Astrocyte (in vitro differentiated cells and primary cell): ENCODE results near the gene MYOM3. TPM values are rescaled to one million over a fixed set of nuclear protein-coding genes. Genes with fewer than 3 reads are reported as not detected.
A peak's percentile ranks its signal among the peaks of the same experiment; 100 is the strongest.

Experiments
- DNase-seq: peaks from one replicate; pipeline ENCODE4 v3.0.0-alpha.2; 2010; ENCODE audit warnings: low read depth
- FAIRE-seq: peaks from 2 replicates; lab custom pipeline; 2011; peaks lifted over from hg19 to GRCh38; lab: Jason Lieb, UNC
- H2AFZ ChIP-seq: 2 replicates; pipeline ENCODE4 v1.6.0; 2012; ENCODE audit warnings: low read depth, low read length, inconsistent platforms
- H3K27ac ChIP-seq: 2 replicates; pipeline ENCODE4 v1.5.1; 2011; ENCODE audit warnings: low read depth, low read length, inconsistent platforms
- H3K27me3 ChIP-seq: 2 replicates; pipeline ENCODE4 v1.6.0; 2011; ENCODE audit warnings: low read length, inconsistent platforms; ENCODE audit not compliant: insufficient read depth
- H3K36me3 ChIP-seq: 2 replicates; pipeline ENCODE4 v1.5.1; 2011; ENCODE audit warnings: low read length, inconsistent platforms; ENCODE audit not compliant: insufficient read depth
- H3K4me1 ChIP-seq: 2 replicates; pipeline ENCODE4 v1.5.1; 2011; ENCODE audit warnings: low read length, inconsistent platforms; ENCODE audit not compliant: insufficient read depth
- H3K4me2 ChIP-seq: 2 replicates; pipeline ENCODE4 v1.6.0; 2012; ENCODE audit warnings: low read length, inconsistent platforms
- H3K4me3 ChIP-seq: 2 replicates; pipeline ENCODE4 v1.5.1; 2011; ENCODE audit warnings: low read depth, mild to moderate bottlenecking, low read length, inconsistent platforms; ENCODE audit not compliant: insufficient read depth
- H3K79me2 ChIP-seq: 2 replicates; pipeline ENCODE4 v1.6.0; 2012; ENCODE audit warnings: mild to moderate bottlenecking, low read length, inconsistent platforms; ENCODE audit not compliant: insufficient read depth
- H3K9ac ChIP-seq: 2 replicates; pipeline ENCODE4 v1.6.0; 2012; ENCODE audit warnings: mild to moderate bottlenecking, low read length, inconsistent platforms
- H3K9me3 ChIP-seq: 2 replicates; pipeline ENCODE4 v1.5.1; 2012; ENCODE audit warnings: low read depth, mild to moderate bottlenecking, low read length, inconsistent platforms; ENCODE audit not compliant: insufficient read depth
- H4K20me1 ChIP-seq: 2 replicates; pipeline ENCODE4 v1.6.0; 2012; ENCODE audit warnings: low read length, inconsistent platforms; ENCODE audit not compliant: insufficient read depth
- H3K27ac Mint-ChIP-seq: one replicate; pipeline ENCODE4 v1.8.0; 2021; ENCODE audit warnings: mild to moderate bottlenecking, mixed read lengths; ENCODE audit not compliant: unreplicated experiment
- H3K27me3 Mint-ChIP-seq: one replicate; pipeline ENCODE4 v1.8.0; 2021; ENCODE audit warnings: low read depth, mixed read lengths; ENCODE audit not compliant: unreplicated experiment
- H3K36me3 Mint-ChIP-seq: one replicate; pipeline ENCODE4 v1.8.0; 2021; ENCODE audit warnings: low read depth, mixed read lengths; ENCODE audit not compliant: unreplicated experiment
- H3K4me1 Mint-ChIP-seq: one replicate; pipeline ENCODE4 v1.8.0; 2021; ENCODE audit warnings: low read depth, mixed read lengths; ENCODE audit not compliant: unreplicated experiment
- H3K4me3 Mint-ChIP-seq: one replicate; pipeline ENCODE4 v1.8.0; 2021; ENCODE audit warnings: mild to moderate bottlenecking, moderate library complexity, mixed read lengths; ENCODE audit not compliant: unreplicated experiment
- H3K9me3 Mint-ChIP-seq: one replicate; pipeline ENCODE4 v1.8.0; 2021; ENCODE audit warnings: mild to moderate bottlenecking, mixed read lengths; ENCODE audit not compliant: unreplicated experiment
- EZH2 ChIP-seq: IDR thresholded peaks from 2 replicates; pipeline ENCODE4 v1.6.1; 2012; ENCODE audit warnings: mild to moderate bottlenecking, low read length, inconsistent platforms; ENCODE audit not compliant: insufficient read depth
- total RNA-seq: library from RNA; stranded (reverse); gene quantifications from 2 replicates; pipeline ENCODE4 v1.2.1, GENCODE V29; 2021
- TF ChIP-seq, protein P1 (sequence below): IDR thresholded peaks from 2 replicates; pipeline ENCODE4 v1.5.1; 2011; ENCODE audit warnings: low read depth, mild to moderate bottlenecking, inconsistent platforms, low read length, moderate library complexity; ENCODE audit not compliant: insufficient read depth

Gene MYOM3
- total RNA-seq, 1 donor from 2014 or later: 1.0 TPM

DNA sequence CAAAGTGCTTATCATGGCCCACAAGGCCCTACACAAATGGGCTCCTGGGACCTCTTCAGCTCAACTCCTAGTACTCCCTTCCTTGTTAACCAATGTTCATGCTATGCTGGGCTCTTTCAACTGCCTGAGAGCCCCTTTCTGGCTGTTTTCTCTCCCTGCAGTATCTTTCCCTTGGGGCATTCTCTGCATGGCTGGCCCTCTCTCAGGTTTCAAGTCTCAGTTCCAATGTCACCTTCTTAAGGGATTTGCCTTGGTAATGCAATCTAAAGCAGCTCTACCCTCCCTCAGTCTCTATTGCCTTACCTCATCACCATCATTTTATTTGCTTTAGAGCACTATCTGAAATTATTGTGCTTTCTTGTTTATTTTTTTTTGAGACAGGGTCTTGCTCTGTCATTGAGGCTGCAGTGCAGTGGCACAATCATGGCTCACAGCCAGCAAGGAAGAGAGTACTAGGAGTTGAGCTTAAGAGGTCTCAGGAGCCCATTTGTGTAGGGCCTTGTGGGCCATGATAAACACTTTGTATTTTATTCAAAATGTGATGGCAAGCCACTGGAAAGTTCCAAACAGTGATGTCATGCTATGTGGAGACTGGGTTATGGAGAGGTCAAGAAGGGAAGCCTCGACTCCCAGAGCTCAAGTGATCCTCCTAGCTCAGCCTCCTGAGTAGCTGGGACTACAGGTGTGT is 68.4 kb downstream of the MYOM3 start:
- DNase-seq (no peak), FAIRE-seq (no peak)
- Histone ChIP-seq H3K9ac (no peak overlapping the region), H4K20me1 (no peaks in the 10 kb centered on the region), H2AFZ (no peak overlapping the region), H3K79me2 (no peaks in the 10 kb centered on the region), H3K4me3 (no peak overlapping the region), H3K4me1 (peaks cover 18% of the 10 kb centered on the region), H3K27ac (no peak overlapping the region), H3K36me3 (no peaks in the 10 kb centered on the region), H3K4me2 (no peak overlapping the region), H3K27me3 (no peaks in the 10 kb centered on the region), H3K9me3 (no peaks in the 10 kb centered on the region)
- Mint-ChIP-seq H3K9me3 (no peaks in the 10 kb centered on the region), H3K36me3 (no peaks in the 10 kb centered on the region), H3K4me1 (peaks cover 17% of the 10 kb centered on the region), H3K27ac (no peak overlapping the region), H3K27me3 (peaks cover 3% of the 10 kb centered on the region), H3K4me3 (peak overlapping the region; percentile 16)
- TF ChIP-seq, protein P1, sequence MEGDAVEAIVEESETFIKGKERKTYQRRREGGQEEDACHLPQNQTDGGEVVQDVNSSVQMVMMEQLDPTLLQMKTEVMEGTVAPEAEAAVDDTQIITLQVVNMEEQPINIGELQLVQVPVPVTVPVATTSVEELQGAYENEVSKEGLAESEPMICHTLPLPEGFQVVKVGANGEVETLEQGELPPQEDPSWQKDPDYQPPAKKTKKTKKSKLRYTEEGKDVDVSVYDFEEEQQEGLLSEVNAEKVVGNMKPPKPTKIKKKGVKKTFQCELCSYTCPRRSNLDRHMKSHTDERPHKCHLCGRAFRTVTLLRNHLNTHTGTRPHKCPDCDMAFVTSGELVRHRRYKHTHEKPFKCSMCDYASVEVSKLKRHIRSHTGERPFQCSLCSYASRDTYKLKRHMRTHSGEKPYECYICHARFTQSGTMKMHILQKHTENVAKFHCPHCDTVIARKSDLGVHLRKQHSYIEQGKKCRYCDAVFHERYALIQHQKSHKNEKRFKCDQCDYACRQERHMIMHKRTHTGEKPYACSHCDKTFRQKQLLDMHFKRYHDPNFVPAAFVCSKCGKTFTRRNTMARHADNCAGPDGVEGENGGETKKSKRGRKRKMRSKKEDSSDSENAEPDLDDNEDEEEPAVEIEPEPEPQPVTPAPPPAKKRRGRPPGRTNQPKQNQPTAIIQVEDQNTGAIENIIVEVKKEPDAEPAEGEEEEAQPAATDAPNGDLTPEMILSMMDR: no peak
- TF ChIP-seq EZH2: no peak

DNA sequence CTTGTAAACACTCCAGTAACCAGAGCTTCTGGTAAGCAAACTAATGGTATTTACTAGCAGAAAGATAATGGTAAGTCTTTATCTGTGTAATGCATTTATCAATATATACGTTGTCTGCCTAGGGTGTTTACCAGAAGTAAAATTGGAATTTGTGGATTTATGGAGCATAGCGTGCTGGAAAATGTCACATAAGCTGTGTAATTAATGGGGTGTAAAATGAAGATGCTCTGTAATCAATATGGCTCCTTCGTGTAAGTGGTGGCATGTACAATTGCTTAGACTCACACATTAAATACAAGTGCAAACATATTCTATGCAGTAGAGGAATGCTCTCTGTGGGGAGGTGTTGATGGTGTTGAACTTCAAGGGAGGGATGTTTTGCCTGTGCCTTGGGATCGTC is 69.6 kb downstream of the MYOM3 start:
- Histone ChIP-seq H3K4me3 (no peak overlapping the region), H3K79me2 (no peaks in the 10 kb centered on the region), H3K9ac (no peak overlapping the region), H3K9me3 (no peaks in the 10 kb centered on the region), H3K36me3 (no peaks in the 10 kb centered on the region), H4K20me1 (no peaks in the 10 kb centered on the region), H2AFZ (no peak overlapping the region), H3K27me3 (no peaks in the 10 kb centered on the region), H3K4me2 (no peak overlapping the region), H3K27ac (no peak overlapping the region), H3K4me1 (peaks cover 17% of the 10 kb centered on the region)
- no peaks in the 10 kb centered on the region for H3K9me3 Mint-ChIP-seq
- no peak overlapping the region for H3K4me3 Mint-ChIP-seq
- TF ChIP-seq EZH2: no peak
- TF ChIP-seq, protein P1: no peak
- peaks cover 3% of the 10 kb centered on the region for H3K27me3 Mint-ChIP-seq
- no peak for DNase-seq
- FAIRE-seq: no peak
- H3K36me3 Mint-ChIP-seq: no peaks in the 10 kb centered on the region
- peaks cover 16% of the 10 kb centered on the region for H3K4me1 Mint-ChIP-seq
- no peak overlapping the region for H3K27ac Mint-ChIP-seq

- Mint-ChIP-seq H3K9me3 (no peaks in the 10 kb centered on the region), H3K4me3 (no peak overlapping the region), H3K4me1 (peaks cover 2% of the 10 kb centered on the region), H3K27me3 (peaks cover 2% of the 10 kb centered on the region), H3K27ac (no peak overlapping the region), H3K36me3 (no peaks in the 10 kb centered on the region)
- H4K20me1 ChIP-seq: no peaks in the 10 kb centered on the region
- no peaks in the 10 kb centered on the region for H3K9me3 ChIP-seq
- DNase-seq (no peak), FAIRE-seq (no peak)
- no peak overlapping the region for H3K4me3 ChIP-seq
- H3K36me3 ChIP-seq: no peaks in the 10 kb centered on the region
- H3K79me2 ChIP-seq: no peaks in the 10 kb centered on the region
- no peaks in the 10 kb centered on the region for H3K4me1 ChIP-seq
- no peak for TF ChIP-seq EZH2
- TF ChIP-seq, protein P1: no peak
- no peak overlapping the region for H3K4me2 ChIP-seq
- no peak overlapping the region for H2AFZ ChIP-seq
- no peak overlapping the region for H3K27ac ChIP-seq
- H3K9ac ChIP-seq: no peak overlapping the region
- H3K27me3 ChIP-seq: no peaks in the 10 kb centered on the region
Observed at GRCh38 chr1:24036088-24036487, 75.8 kb downstream of the MYOM3 start.
